Measurements from ENCODE around the gene SEMA4D.

SEMA4D gene

GRCh38 chr9:89342213-89342612 lies 155.7 kb downstream of the SEMA4D start:
- DNase-seq (ENCODE audit: extremely low read depth in 1 of 2, low read depth in 1 of 2) = no peak

- DNase-seq (ENCODE audit: extremely low read depth in 1 of 2, low read depth in 1 of 2) = no peak
These were observed 157.6 kb downstream of the SEMA4D start for GRCh38 chr9:89340332-89340731.

GRCh38 chr9:89339807-89340206 lies 158.1 kb downstream of the SEMA4D start:
- no peak for DNase-seq (ENCODE audit: extremely low read depth in 1 of 2, low read depth in 1 of 2)

GRCh38 chr9:89330513-89330912 lies 167.4 kb downstream of the SEMA4D start:
- no peak for DNase-seq (ENCODE audit: extremely low read depth in 1 of 2, low read depth in 1 of 2)

GRCh38 chr9:89329917-89330316 lies 168.0 kb downstream of the SEMA4D start:
- no peak for DNase-seq (ENCODE audit: extremely low read depth in 1 of 2, low read depth in 1 of 2)

- DNase-seq (ENCODE audit: extremely low read depth in 1 of 2, low read depth in 1 of 2) = no peak
These were observed 169.8 kb downstream of the SEMA4D start for GRCh38 chr9:89328064-89328463.

- no peak for DNase-seq (ENCODE audit: extremely low read depth in 1 of 2, low read depth in 1 of 2)
These were observed 172.2 kb downstream of the SEMA4D start for GRCh38 chr9:89325733-89326132.

- no peak for DNase-seq (ENCODE audit: extremely low read depth in 1 of 2, low read depth in 1 of 2)
These were observed 174.5 kb downstream of the SEMA4D start for GRCh38 chr9:89323390-89323789.

GRCh38 chr9:89319015-89319905 lies 178.7 kb downstream of the SEMA4D start:
- DNase-seq (ENCODE audit: extremely low read depth in 1 of 2, low read depth in 1 of 2) = no peak

GRCh38 chr9:89318123-89319014 lies 179.5 kb downstream of the SEMA4D start, which contains the start of gene SECISBP2:
SECISBP2 (plus strand) TSS chr9:89318500; CDS start chr9:89318577, 77 bp downstream.
- peak; percentile 92 for DNase-seq (ENCODE audit: extremely low read depth in 1 of 2, low read depth in 1 of 2)

- no peak for DNase-seq (ENCODE audit: extremely low read depth in 1 of 2, low read depth in 1 of 2)
These were observed 180.6 kb downstream of the SEMA4D start for GRCh38 chr9:89317282-89317681.

- DNase-seq (ENCODE audit: extremely low read depth in 1 of 2, low read depth in 1 of 2) = no peak
These were observed 182.4 kb downstream of the SEMA4D start for GRCh38 chr9:89315482-89315881.

GRCh38 chr9:89314955-89315354 lies 183.0 kb downstream of the SEMA4D start:
- no peak for DNase-seq (ENCODE audit: extremely low read depth in 1 of 2, low read depth in 1 of 2)

- no peak for DNase-seq (ENCODE audit: extremely low read depth in 1 of 2, low read depth in 1 of 2)
These were observed 184.1 kb downstream of the SEMA4D start for GRCh38 chr9:89313842-89314241.

GRCh38 chr9:89312222-89312571 lies 185.7 kb downstream of the SEMA4D start:
- no peak for DNase-seq (ENCODE audit: extremely low read depth in 1 of 2, low read depth in 1 of 2)

- no peak for DNase-seq (ENCODE audit: extremely low read depth in 1 of 2, low read depth in 1 of 2)
These were observed 186.3 kb downstream of the SEMA4D start for GRCh38 chr9:89311346-89312221.

Data from stimulated activated CD8-positive, alpha-beta memory T cell treated with anti-CD3 and anti-CD28 coated beads, Interleukin-7, amount 100 ng/mL, for 48 hours (primary cell).